Left renal pelvis (tissue), 4 donors: ENCODE data around the gene SUGCT. TPM values are rescaled to one million over a fixed set of nuclear protein-coding genes. Genes with fewer than 3 reads are reported as not detected.

ENCODE experiments used
- DNase-seq, 4 donors: peaks; one replicate each; pipeline ENCODE4 v3.0.0-alpha.2; 2013; ENCODE audit warnings: low read depth in 4 of 4, low spot score in 3 of 4
- polyA plus RNA-seq, 4 donors: library from polyadenylated mRNA; unstranded; fragments of 120-200 nt; gene quantifications; one replicate each; pipeline ENCODE4 v1.2.1, GENCODE V29; 2013; ENCODE audit not compliant: insufficient read length in 4 of 4

The SUGCT gene
- polyA plus RNA-seq, 4 donors, result 2.2 to 15.5 (median 9.7) TPM

GRCh38 chr7:40701836-40702551 is 567.2 kb downstream of the SUGCT start:
- DNase-seq, result no peak

- DNase-seq, result no peak
Observed at GRCh38 chr7:40704172-40704571, 569.4 kb downstream of the SUGCT start.

- no peak for DNase-seq
Observed at GRCh38 chr7:40706829-40707228, 572.0 kb downstream of the SUGCT start.

- DNase-seq, result no peak
Observed at GRCh38 chr7:40709062-40709964, 574.5 kb downstream of the SUGCT start.

GRCh38 chr7:40711706-40712105 is 576.9 kb downstream of the SUGCT start:
- DNase-seq, result no peak

- no peak for DNase-seq
Observed at GRCh38 chr7:40714363-40715052, 579.7 kb downstream of the SUGCT start.

- DNase-seq, result no peak
Observed at GRCh38 chr7:40715053-40715430, 580.2 kb downstream of the SUGCT start.

GRCh38 chr7:40716052-40716451 is 581.2 kb downstream of the SUGCT start:
- DNase-seq, result no peak

- no peak for DNase-seq
Observed at GRCh38 chr7:40717242-40717641, 582.4 kb downstream of the SUGCT start.

- DNase-seq, result no peak
Observed at GRCh38 chr7:40720416-40720815, 585.6 kb downstream of the SUGCT start.

- no peak for DNase-seq
Observed at GRCh38 chr7:40721342-40721949, 586.6 kb downstream of the SUGCT start.

GRCh38 chr7:40722242-40722641 is 587.4 kb downstream of the SUGCT start:
- DNase-seq, result no peak

- no peak for DNase-seq
Observed at GRCh38 chr7:40723829-40724228, 589.0 kb downstream of the SUGCT start.

- no peak for DNase-seq
Observed at GRCh38 chr7:40726559-40726958, 591.8 kb downstream of the SUGCT start.

- DNase-seq, result no peak
Observed at GRCh38 chr7:40733114-40733513, 598.3 kb downstream of the SUGCT start.

GRCh38 chr7:40733578-40733977 is 598.8 kb downstream of the SUGCT start:
- no peak for DNase-seq

GRCh38 chr7:40739257-40739656 is 604.5 kb downstream of the SUGCT start:
- no peak for DNase-seq

- DNase-seq, result no peak
Observed at GRCh38 chr7:40742270-40742669, 607.5 kb downstream of the SUGCT start.

GRCh38 chr7:40746841-40747556 is 612.2 kb downstream of the SUGCT start:
- no peak for DNase-seq

- DNase-seq, result no peak
Observed at GRCh38 chr7:40747856-40748255, 613.1 kb downstream of the SUGCT start.
